B cell (primary cell): ENCODE results near the gene LAMTOR2. TPM values are rescaled to one million over a fixed set of nuclear protein-coding genes. Genes with fewer than 3 reads are reported as not detected.
A peak's percentile ranks its signal among the peaks of the same experiment; 100 is the strongest.

Source experiments
- ATAC-seq: fragments of 200-7000 bp; cut with Tn5 transposase; one replicate; pipeline ENCODE4 v1.10.0; 2021; ENCODE audit warnings: low read depth, mild to moderate bottlenecking, moderate number of reproducible peaks, moderate library complexity
- CTCF ChIA-PET: fragments of 350-600 bp; sonication (Branson Sonifier 250); formaldehyde crosslinking; loops from one replicate; lab custom pipeline; 2021; ENCODE audit warnings: antibody characterized with exemption, inconsistent platforms; lab: Charles Lee
- POLR2A ChIA-PET: fragments of 350-600 bp; sonication (Branson Sonifier 250); formaldehyde crosslinking; loops from one replicate; lab custom pipeline; 2021; ENCODE audit warnings: antibody characterized with exemption; lab: Charles Lee
- DNase-seq: peaks from one replicate; pipeline ENCODE4 v3.0.0; 2013
- H2AFZ ChIP-seq: 2 replicates; pipeline ENCODE4 v1.6.1; 2012; ENCODE audit warnings: mild to moderate bottlenecking, low read depth, low read length; ENCODE audit not compliant: insufficient read depth, poor library complexity, severe bottlenecking
- H3K27ac ChIP-seq, 2 donors: 1 replicate in 1 of 2; 2 replicates in 1 of 2; pipeline ENCODE4 v1.5.1; 2012 to 2013; ENCODE audit warnings: low read length in 2 of 2, mild to moderate bottlenecking in 2 of 2, moderate library complexity in 1 of 2
- H3K27me3 ChIP-seq, 4 experiments: fragments of 200-600 bp in 1 of 4; sonication (generic) in 1 of 4; replicated peaks in 1 of 4; 1 replicate in 2 of 4; 2 replicates in 2 of 4; pipeline versions ENCODE4 v1.6.1 to v1.7.0; 2013 to 2016; ENCODE audit warnings: low read length in 3 of 4, mild to moderate bottlenecking in 2 of 4, mixed read lengths in 1 of 4, moderate library complexity in 1 of 4; ENCODE audit not compliant: insufficient read depth in 4 of 4, control insufficient read depth in 3 of 4; ENCODE audit errors: control extremely low read depth in 1 of 4
- H3K36me3 ChIP-seq, 2 experiments: replicated peaks in 1 of 2; 1 replicate in 1 of 2; 2 replicates in 1 of 2; pipeline versions ENCODE4 v1.6.1 to v1.7.1; 2013; ENCODE audit warnings: low read length in 1 of 2; ENCODE audit not compliant: insufficient read depth in 2 of 2, control insufficient read depth in 1 of 2; ENCODE audit errors: control extremely low read depth in 1 of 2, extremely low read depth in 1 of 2
- H3K4me1 ChIP-seq, 2 donors: fragments of 200-600 bp in 1 of 2; sonication (generic) in 1 of 2; 1 replicate in 1 of 2; 2 replicates in 1 of 2; pipeline versions ENCODE4 v1.5.1 to v1.6.1; 2013 to 2017; ENCODE audit warnings: low read length in 2 of 2; ENCODE audit not compliant: control insufficient read depth in 2 of 2, insufficient read depth in 2 of 2
- H3K4me2 ChIP-seq: replicated peaks from 2 replicates; pipeline ENCODE3; 2012; ENCODE audit warnings: mild to moderate bottlenecking, low read depth, low read length; ENCODE audit not compliant: poor library complexity, severe bottlenecking
- H3K4me3 ChIP-seq, 5 experiments: fragments of 200-600 bp in 1 of 5; sonication (generic) in 1 of 5; 1 replicate in 3 of 5; 2 replicates in 2 of 5; pipeline versions ENCODE4 v1.5.1 to v1.7.0; 2011 to 2016; ENCODE audit warnings: low read length in 4 of 5, mild to moderate bottlenecking in 4 of 5, low read depth in 2 of 5, control low read depth in 1 of 5, moderate library complexity in 1 of 5; ENCODE audit not compliant: insufficient read depth in 1 of 5; ENCODE audit errors: control extremely low read depth in 1 of 5, extremely low read depth in 1 of 5
- H3K79me2 ChIP-seq: fragments of 200-600 bp; sonication (generic); one replicate; pipeline ENCODE4 v1.6.0; 2016; ENCODE audit warnings: low read length; ENCODE audit not compliant: control insufficient read depth, insufficient read depth
- H3K9ac ChIP-seq: fragments of 200-600 bp; sonication (generic); 2 replicates; pipeline ENCODE4 v1.6.1; 2017; ENCODE audit warnings: mild to moderate bottlenecking, low read length, moderate library complexity
- H3K9me3 ChIP-seq, 3 donors: one replicate each; pipeline versions ENCODE4 v1.6.1 to v1.7.1; 2013; ENCODE audit warnings: low read length in 2 of 3; ENCODE audit not compliant: control insufficient read depth in 2 of 3, insufficient read depth in 1 of 3; ENCODE audit errors: control extremely low read depth in 1 of 3
- H4K20me1 ChIP-seq: 2 replicates; pipeline ENCODE4 v1.6.0; 2012; ENCODE audit warnings: mild to moderate bottlenecking, low read length; ENCODE audit not compliant: insufficient read depth, control insufficient read depth, poor library complexity, severe bottlenecking
- H3K27ac Mint-ChIP-seq: one replicate; pipeline ENCODE4 v1.8.0; 2021; ENCODE audit warnings: mixed read lengths
- H3K27me3 Mint-ChIP-seq: one replicate; pipeline ENCODE4 v1.8.0; 2021; ENCODE audit warnings: mixed read lengths
- H3K4me1 Mint-ChIP-seq: one replicate; pipeline ENCODE4 v1.8.0; 2021; ENCODE audit warnings: mixed read lengths
- H3K4me3 Mint-ChIP-seq: one replicate; pipeline ENCODE4 v1.8.0; 2021; ENCODE audit warnings: mixed read lengths
- H3K9me3 Mint-ChIP-seq: one replicate; pipeline ENCODE4 v1.8.0; 2022; ENCODE audit warnings: mixed read lengths; ENCODE audit not compliant: insufficient read depth
- EZH2 ChIP-seq: IDR thresholded peaks from 2 replicates; pipeline ENCODE4 v1.6.1; 2012; ENCODE audit warnings: borderline replicate concordance, low read depth, mild to moderate bottlenecking, moderate library complexity, low read length; ENCODE audit not compliant: insufficient read depth, poor library complexity, severe bottlenecking
- WGBS: methylation state at CpG from one replicate; pipeline ENCODE4 v1.1.5; 2013; ENCODE audit warnings: missing lambda C conversion rate; ENCODE audit not compliant: insufficient coverage; 5-methylcytosine and 5-hydroxymethylcytosine counted together
- intact Hi-C: fragments of 100-400 bp; cut with micrococcal nuclease; formaldehyde crosslinking; loops from one replicate; pipeline ENCODE4 v1.10.0; 2022
- polyA plus RNA-seq: library from polyadenylated mRNA; depleted of rRNA; stranded (reverse); fragments of >200 nt; gene quantifications from 2 replicates; pipeline ENCODE4 v1.2.3, GENCODE V29; 2012
- total RNA-seq, 2 donors: library from RNA; stranded (reverse); fragments of 120-200 nt in 1 of 2; gene quantifications; 1 replicate in 1 of 2; 2 replicates in 1 of 2; pipeline versions ENCODE4 v1.2.3 to v1.2.4, GENCODE V29; 2013 to 2022
- TF ChIP-seq, protein P1 (sequence below): fragments of 200-600 bp; IDR thresholded peaks from one replicate; pipeline ENCODE4 v1.8.0; 2022; ENCODE audit warnings: antibody characterized with exemption, mild to moderate bottlenecking

LAMTOR2 gene
- total and polyA plus RNA-seq, 2 donors (not counting 1 experiment from before 2014, with no cell fraction given) = 31.5 to 55.9 TPM

DNA sequence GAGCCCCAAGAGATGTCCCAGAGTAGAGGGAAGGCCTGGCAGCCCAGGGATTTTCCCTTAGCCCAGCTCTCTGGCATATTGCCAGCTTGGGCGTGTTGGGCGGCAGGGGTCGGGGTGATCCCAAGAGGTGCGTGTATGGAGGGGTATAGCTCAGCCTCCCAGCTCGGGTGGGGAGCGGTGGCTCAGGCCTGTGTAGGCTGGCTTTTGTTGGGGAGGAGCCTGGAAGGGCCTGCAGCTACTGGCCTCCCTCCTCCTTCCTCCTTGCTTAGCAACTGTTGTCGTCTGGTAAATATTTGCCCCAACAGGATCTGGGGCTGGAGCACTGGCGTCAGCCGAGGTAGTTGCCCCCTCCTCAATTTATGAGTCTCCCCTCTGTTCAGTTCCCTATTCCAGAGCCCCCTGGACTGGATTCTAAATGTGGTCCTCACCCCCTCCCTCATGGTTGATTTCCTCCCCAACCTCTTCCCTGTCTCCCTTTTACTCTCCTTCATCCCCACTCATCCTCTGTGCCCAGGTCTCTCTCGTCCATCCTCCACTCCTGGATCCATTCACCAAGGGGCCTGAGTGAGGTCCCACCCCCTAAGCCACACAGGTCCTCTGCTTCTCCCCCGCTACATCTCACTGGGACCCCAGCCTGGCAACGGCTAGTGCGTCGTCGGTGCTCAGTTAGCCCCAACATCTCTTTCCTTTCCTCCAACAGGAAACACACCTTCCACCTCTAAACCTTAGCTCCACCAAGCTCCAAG lies 49.7 kb downstream of the LAMTOR2 start:
- Histone ChIP-seq H3K4me2 (peak overlapping the region; percentile 20), H2AFZ (no peak overlapping the region), H3K79me2 (no peaks in the 10 kb centered on the region), H3K4me3 (no peak overlapping the region), H3K36me3 (no peaks in the 10 kb centered on the region), H4K20me1 (no peaks in the 10 kb centered on the region), H3K9ac (no peak overlapping the region), H3K27me3 (peaks cover 0 to 5% (median 2%) of the 10 kb centered on the region in 4 experiments), H3K4me1 (peaks cover 35 to 43% of the 10 kb centered on the region in 2 donors), H3K27ac (peak overlapping the region in 1 of 2 donors; percentile 99), H3K9me3 (no peaks in the 10 kb centered on the region)
- TF ChIP-seq, protein P1, sequence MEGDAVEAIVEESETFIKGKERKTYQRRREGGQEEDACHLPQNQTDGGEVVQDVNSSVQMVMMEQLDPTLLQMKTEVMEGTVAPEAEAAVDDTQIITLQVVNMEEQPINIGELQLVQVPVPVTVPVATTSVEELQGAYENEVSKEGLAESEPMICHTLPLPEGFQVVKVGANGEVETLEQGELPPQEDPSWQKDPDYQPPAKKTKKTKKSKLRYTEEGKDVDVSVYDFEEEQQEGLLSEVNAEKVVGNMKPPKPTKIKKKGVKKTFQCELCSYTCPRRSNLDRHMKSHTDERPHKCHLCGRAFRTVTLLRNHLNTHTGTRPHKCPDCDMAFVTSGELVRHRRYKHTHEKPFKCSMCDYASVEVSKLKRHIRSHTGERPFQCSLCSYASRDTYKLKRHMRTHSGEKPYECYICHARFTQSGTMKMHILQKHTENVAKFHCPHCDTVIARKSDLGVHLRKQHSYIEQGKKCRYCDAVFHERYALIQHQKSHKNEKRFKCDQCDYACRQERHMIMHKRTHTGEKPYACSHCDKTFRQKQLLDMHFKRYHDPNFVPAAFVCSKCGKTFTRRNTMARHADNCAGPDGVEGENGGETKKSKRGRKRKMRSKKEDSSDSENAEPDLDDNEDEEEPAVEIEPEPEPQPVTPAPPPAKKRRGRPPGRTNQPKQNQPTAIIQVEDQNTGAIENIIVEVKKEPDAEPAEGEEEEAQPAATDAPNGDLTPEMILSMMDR = no peak
- no peak for TF ChIP-seq EZH2
- H3K27ac Mint-ChIP-seq = peak overlapping the region; percentile 92
- peak; percentile 73 for DNase-seq
- no peaks in the 10 kb centered on the region for H3K27me3 Mint-ChIP-seq
- H3K4me3 Mint-ChIP-seq = peak overlapping the region; percentile 86
- 56% methylated on average over 5 of the region's 15 CpGs for WGBS
- intact Hi-C loops = no loop called here
- no peak for ATAC-seq
- ChIA-PET POLR2A (no interaction called here), CTCF (interaction anchor here (0.6 to 23.7 kb wide), 4 partner anchors 7 to 120 kb away, joined by 3 to 970 read pairs (median 42); partner anchors contain the start of gene LMNA)
- peaks cover 55% of the 10 kb centered on the region for H3K4me1 Mint-ChIP-seq
- no peaks in the 10 kb centered on the region for H3K9me3 Mint-ChIP-seq
